Endothelial cell (in vitro differentiated cells): ENCODE results near the gene TLE4. TPM values are rescaled to one million over a fixed set of nuclear protein-coding genes. Genes with fewer than 3 reads are reported as not detected.
"Not testable (repeated sequence)": the region's sequence is repeated elsewhere in the genome, so short reads cannot be mapped to it uniquely, and the experiment has no call there.

Experiments used
- DNase-seq: peaks from one replicate; pipeline ENCODE4 v3.0.0; 2021; ENCODE audit warnings: low spot score
- H3K27ac Mint-ChIP-seq: one replicate; pipeline ENCODE4 v1.8.0; 2021; ENCODE audit warnings: mixed read lengths, inconsistent platforms; ENCODE audit not compliant: unreplicated experiment
- H3K27me3 Mint-ChIP-seq: one replicate; pipeline ENCODE4 v1.8.0; 2021; ENCODE audit warnings: mild to moderate bottlenecking, moderate library complexity, mixed read lengths, inconsistent platforms; ENCODE audit not compliant: unreplicated experiment
- H3K36me3 Mint-ChIP-seq: one replicate; pipeline ENCODE4 v1.8.0; 2021; ENCODE audit warnings: mild to moderate bottlenecking, low read depth, mixed read lengths, inconsistent platforms; ENCODE audit not compliant: unreplicated experiment
- H3K4me1 Mint-ChIP-seq: one replicate; pipeline ENCODE4 v1.8.0; 2021; ENCODE audit warnings: mild to moderate bottlenecking, mixed read lengths, inconsistent platforms; ENCODE audit not compliant: unreplicated experiment
- H3K4me3 Mint-ChIP-seq: one replicate; pipeline ENCODE4 v1.8.0; 2021; ENCODE audit warnings: mild to moderate bottlenecking, mixed read lengths, inconsistent platforms; ENCODE audit not compliant: unreplicated experiment
- H3K9me3 Mint-ChIP-seq: one replicate; pipeline ENCODE4 v1.8.0; 2021; ENCODE audit warnings: mixed read lengths, inconsistent platforms; ENCODE audit not compliant: unreplicated experiment
- total RNA-seq: library from RNA; stranded (reverse); fragmentation: NEBNext Ultra II Directional; extraction: Animal tissue kit (Norgen Biotek cat#: 25700); gene quantifications from one replicate; pipeline ENCODE4 v1.2.1, GENCODE V29; 2021; ENCODE audit not compliant: unreplicated experiment
- TF ChIP-seq, protein P1 (sequence below): fragments of 200-600 bp; sonication (generic); IDR thresholded peaks from one replicate; pipeline ENCODE4 v1.5.0; 2021; ENCODE audit warnings: antibody characterized with exemption; ENCODE audit not compliant: unreplicated experiment

Gene TLE4
- total RNA-seq, 1 donor from 2014 or later: 88.4 TPM

GRCh38 chr9:79603222-79603920 lies 31.6 kb downstream of the TLE4 start:
- peaks cover 29% of the 10 kb centered on the region for H3K36me3 Mint-ChIP-seq
- H3K4me3 Mint-ChIP-seq: no peak overlapping the region
- no peaks in the 10 kb centered on the region for H3K9me3 Mint-ChIP-seq
- TF ChIP-seq, protein P1, sequence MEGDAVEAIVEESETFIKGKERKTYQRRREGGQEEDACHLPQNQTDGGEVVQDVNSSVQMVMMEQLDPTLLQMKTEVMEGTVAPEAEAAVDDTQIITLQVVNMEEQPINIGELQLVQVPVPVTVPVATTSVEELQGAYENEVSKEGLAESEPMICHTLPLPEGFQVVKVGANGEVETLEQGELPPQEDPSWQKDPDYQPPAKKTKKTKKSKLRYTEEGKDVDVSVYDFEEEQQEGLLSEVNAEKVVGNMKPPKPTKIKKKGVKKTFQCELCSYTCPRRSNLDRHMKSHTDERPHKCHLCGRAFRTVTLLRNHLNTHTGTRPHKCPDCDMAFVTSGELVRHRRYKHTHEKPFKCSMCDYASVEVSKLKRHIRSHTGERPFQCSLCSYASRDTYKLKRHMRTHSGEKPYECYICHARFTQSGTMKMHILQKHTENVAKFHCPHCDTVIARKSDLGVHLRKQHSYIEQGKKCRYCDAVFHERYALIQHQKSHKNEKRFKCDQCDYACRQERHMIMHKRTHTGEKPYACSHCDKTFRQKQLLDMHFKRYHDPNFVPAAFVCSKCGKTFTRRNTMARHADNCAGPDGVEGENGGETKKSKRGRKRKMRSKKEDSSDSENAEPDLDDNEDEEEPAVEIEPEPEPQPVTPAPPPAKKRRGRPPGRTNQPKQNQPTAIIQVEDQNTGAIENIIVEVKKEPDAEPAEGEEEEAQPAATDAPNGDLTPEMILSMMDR: no peak
- DNase-seq: no peak
- H3K27me3 Mint-ChIP-seq: no peaks in the 10 kb centered on the region
- H3K4me1 Mint-ChIP-seq: peaks cover 4% of the 10 kb centered on the region
- H3K27ac Mint-ChIP-seq: no peak overlapping the region

DNA sequence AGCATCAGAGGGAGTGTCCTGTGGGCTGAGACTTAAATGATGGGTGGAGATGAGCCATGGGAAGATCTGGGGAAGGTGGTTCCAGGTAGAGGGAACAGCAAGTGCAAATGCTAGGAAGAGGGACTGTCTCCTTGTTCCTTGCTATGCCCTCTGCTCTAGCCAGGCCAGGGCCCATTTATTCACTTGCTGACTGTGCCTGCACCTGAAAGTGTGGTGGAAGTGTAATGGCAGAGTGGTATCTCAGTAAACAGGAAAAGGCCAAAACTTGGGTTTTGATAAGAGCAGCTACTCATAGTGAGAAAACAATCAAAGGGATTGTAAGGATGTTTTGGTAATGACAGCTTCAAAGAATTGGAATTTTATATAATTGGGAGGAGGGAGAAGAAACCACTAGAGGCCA lies 32.4 kb downstream of the TLE4 start:
- Mint-ChIP-seq H3K9me3 (no peaks in the 10 kb centered on the region), H3K27ac (no peak overlapping the region), H3K36me3 (peaks cover 27% of the 10 kb centered on the region), H3K4me3 (no peak overlapping the region), H3K27me3 (no peaks in the 10 kb centered on the region), H3K4me1 (no peaks in the 10 kb centered on the region)
- no peak for DNase-seq
- TF ChIP-seq, protein P1: no peak

DNA sequence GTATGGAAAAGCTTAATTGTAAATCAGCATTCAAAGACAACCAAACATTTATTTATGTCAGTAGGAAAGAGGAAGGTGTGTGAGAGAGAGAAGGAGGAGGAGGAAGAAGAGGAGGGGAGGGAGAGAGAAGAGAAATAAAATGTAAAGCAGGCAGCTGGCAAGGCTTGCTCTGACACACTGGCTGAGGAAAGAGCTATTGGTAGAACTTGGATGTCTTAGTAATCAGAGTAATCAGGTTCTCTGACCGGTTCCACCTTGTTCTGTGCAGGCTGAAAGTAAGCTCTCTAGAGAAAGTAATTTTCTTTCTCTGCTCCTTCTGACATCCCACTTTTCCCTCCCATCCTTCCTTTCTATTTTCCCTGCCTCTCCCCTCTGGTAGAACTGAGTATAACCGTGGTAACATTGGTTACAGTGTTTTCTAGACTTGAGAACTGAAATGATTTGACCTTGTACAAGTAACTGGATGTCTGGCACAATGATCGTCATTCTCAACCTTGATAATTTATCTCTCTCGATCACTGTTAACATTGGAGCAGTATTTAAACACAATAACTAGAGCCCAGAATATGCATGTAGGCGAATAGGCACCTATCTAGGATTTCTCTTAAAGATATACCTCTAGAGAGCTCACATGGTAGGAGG lies 33.3 kb downstream of the TLE4 start:
- TF ChIP-seq, protein P1: no peak
- peaks cover 4% of the 10 kb centered on the region for H3K4me1 Mint-ChIP-seq
- peaks cover 26% of the 10 kb centered on the region for H3K36me3 Mint-ChIP-seq
- no peak overlapping the region for H3K4me3 Mint-ChIP-seq
- H3K9me3 Mint-ChIP-seq: no peaks in the 10 kb centered on the region
- no peaks in the 10 kb centered on the region for H3K27me3 Mint-ChIP-seq
- DNase-seq: no peak
- H3K27ac Mint-ChIP-seq: no peak overlapping the region

GRCh38 chr9:79606529-79606928 lies 34.8 kb downstream of the TLE4 start:
- H3K27ac Mint-ChIP-seq, H3K4me1 Mint-ChIP-seq, H3K27me3 Mint-ChIP-seq, H3K9me3 Mint-ChIP-seq, DNase-seq, H3K4me3 Mint-ChIP-seq: not testable (repeated sequence)
- peaks cover 24% of the 10 kb centered on the region for H3K36me3 Mint-ChIP-seq

GRCh38 chr9:79609468-79610018 lies 37.8 kb downstream of the TLE4 start:
- no peak overlapping the region for H3K4me3 Mint-ChIP-seq
- H3K36me3 Mint-ChIP-seq: peaks cover 6% of the 10 kb centered on the region
- no peak overlapping the region for H3K27ac Mint-ChIP-seq
- no peaks in the 10 kb centered on the region for H3K9me3 Mint-ChIP-seq
- TF ChIP-seq, protein P1: no peak
- peaks cover 9% of the 10 kb centered on the region for H3K4me1 Mint-ChIP-seq
- H3K27me3 Mint-ChIP-seq: no peaks in the 10 kb centered on the region
- DNase-seq: no peak
